Measurements from ENCODE around the gene GNPDA1. TPM values are rescaled to one million over a fixed set of nuclear protein-coding genes. Genes with fewer than 3 reads are reported as not detected.

The GNPDA1 gene
- total and polyA plus RNA-seq, 8 donors, result 4.1 to 15.5 (median 8.4) TPM

DNA sequence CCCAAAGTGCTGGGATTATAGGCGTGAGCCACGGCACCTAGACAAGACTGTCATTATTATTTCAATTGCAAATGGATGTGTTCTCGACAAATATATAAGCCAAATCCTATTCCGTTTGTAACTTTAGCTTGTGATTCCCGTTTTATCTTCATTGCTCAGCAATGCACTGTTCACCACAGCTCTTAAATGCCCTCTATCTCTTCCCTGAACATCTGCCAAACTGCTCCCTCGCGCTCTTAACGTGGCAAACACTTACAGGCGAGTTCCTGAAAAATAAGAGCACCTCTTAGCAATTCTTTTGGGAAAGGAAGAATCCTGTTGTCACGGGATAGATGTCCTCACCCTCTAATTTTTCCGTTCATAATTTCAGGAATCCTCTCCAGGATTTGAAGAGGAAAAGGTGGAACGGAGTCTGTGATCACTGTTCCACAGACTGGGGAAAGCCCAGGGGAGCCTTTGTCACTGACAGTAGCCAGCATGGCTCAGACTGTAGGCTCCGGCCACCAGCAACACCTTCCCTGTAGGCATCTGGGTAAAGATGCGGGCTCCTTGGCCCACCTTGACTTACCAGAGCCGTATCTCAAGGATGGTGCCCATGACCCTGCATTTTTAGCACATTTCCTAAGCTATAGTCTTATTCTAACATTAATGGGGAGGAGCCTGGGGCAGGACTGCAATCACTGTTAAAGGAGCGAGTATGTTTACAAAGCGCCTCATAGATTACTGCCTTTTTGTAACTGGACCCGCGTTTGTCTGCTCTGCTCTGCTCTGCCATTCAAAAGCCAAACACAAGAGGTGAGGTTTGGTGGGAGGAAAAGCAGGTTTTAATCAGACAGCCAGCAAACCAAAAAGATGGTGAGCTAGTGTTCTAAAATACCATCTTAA lies 20.2 kb upstream of the GNPDA1 start:
- H3K36me3 ChIP-seq, result no peaks in the 10 kb centered on the region

DNA sequence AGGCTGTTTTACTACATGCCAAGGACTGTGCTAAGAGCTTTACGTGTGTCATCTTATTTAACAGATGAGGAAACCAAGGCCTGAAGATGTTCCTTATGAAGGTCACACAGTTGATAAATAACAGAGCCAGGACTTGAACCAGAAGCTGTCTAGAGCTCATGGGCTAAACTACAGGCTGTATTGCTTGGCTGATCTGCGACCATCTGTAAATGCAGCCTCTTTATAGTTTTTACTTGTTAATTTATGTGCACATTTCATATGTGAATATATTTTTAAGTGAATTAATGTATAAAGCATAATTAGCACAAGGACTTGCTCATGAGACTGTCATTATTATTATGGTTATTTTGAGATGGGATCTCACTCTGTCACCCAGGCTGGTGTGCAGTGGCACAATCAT lies 19.3 kb upstream of the GNPDA1 start:
- intact Hi-C loops (cut with DNase I), result no loop called here
- Histone ChIP-seq H3K27ac (no peak overlapping the region), H3K4me3 (no peak overlapping the region), H3K36me3 (no peaks in the 10 kb centered on the region), H3K27me3 (no peaks in the 10 kb centered on the region), H3K9me3 (no peaks in the 10 kb centered on the region), H3K4me1 (no peaks in the 10 kb centered on the region)
- DNase-seq, result no peak
- WGBS, 2 donors, result 81 to 88% methylated on average over 2 of the region's 2 CpGs
- ATAC-seq, result no peak
- no peak for FAIRE-seq
- TF ChIP-seq, protein P1, sequence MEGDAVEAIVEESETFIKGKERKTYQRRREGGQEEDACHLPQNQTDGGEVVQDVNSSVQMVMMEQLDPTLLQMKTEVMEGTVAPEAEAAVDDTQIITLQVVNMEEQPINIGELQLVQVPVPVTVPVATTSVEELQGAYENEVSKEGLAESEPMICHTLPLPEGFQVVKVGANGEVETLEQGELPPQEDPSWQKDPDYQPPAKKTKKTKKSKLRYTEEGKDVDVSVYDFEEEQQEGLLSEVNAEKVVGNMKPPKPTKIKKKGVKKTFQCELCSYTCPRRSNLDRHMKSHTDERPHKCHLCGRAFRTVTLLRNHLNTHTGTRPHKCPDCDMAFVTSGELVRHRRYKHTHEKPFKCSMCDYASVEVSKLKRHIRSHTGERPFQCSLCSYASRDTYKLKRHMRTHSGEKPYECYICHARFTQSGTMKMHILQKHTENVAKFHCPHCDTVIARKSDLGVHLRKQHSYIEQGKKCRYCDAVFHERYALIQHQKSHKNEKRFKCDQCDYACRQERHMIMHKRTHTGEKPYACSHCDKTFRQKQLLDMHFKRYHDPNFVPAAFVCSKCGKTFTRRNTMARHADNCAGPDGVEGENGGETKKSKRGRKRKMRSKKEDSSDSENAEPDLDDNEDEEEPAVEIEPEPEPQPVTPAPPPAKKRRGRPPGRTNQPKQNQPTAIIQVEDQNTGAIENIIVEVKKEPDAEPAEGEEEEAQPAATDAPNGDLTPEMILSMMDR (IDR thresholded peaks at IDR 0.05), result no peak

More for the DNA sequence above, 20.2 kb upstream of the GNPDA1 start:
- intact Hi-C loops (cut with DNase I), result no loop called here
- Histone ChIP-seq H3K9me3 (no peaks in the 10 kb centered on the region), H3K4me1 (no peaks in the 10 kb centered on the region), H3K4me3 (no peak overlapping the region), H3K27ac (no peak overlapping the region), H3K27me3 (no peaks in the 10 kb centered on the region)
- 64 to 68% methylated on average over 19 of the region's 19 CpGs for WGBS, 2 donors
- FAIRE-seq, result no peak
- no peak for ATAC-seq
- TF ChIP-seq, protein P1 (IDR thresholded peaks at IDR 0.05), result no peak
- no peak for DNase-seq

DNA sequence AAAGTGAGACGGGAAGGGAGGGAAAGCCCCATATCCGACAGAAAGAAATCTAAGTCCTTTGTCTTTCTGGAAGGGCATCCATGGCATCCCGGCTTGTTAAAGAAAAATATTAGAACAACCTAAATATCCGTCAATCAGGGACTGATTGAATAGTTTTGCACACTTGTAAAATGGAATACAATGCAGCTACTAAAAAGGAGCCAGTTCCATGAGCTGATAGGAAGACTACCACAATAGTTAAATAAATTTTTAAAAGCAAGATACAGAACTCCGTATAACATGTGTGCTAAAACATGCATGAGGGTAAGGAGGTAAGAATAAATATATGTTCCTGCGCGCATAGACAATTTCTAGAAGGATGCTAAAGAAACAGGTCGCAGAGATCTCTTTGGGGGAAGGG lies 12.8 kb upstream of the GNPDA1 start:
- intact Hi-C loops (cut with DNase I), result no loop called here
- DNase-seq, result no peak
- WGBS, 2 donors, result 75 to 77% methylated on average over 8 of the region's 8 CpGs

DNA sequence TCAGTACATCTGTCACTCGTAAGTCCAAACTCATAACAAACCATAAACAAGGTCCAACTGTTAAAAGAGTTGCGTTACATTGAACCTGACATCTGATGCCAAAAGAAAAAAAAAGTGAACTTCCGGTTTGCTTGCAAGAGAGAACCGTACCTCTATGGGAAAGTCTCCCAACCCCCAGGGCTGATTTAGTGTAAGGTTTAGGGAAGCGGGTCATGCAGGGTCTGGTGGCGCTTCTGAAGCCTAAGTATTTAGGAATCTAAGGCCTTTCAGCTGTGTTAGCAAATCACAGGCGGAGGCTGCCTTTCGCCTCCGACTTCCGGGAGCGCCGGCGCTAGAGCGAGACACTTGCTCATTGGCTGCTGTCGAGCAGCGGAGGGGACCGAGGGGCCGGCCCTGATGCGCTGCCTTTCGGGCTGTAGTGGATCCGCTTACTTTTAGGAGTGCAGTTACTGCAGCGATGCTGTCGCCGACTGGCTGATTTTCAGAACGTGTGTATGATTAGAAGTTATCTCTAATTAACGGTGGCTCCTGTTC lies 12.0 kb upstream of the GNPDA1 start:
- peak; percentile 99 to 100 (median 100) for ATAC-seq
- FAIRE-seq, result peak; percentile 89
- H3K36me3 ChIP-seq, result no peaks in the 10 kb centered on the region
- TF ChIP-seq, protein P1 (IDR thresholded peaks at IDR 0.05), result no peak
- DNase-seq, result peak; percentile 70 to 89 (median 76)
- intact Hi-C loops (cut with DNase I), result no loop called here
- H3K27ac ChIP-seq, result peak overlapping the region; percentile 55 to 76 (median 63)
- H3K4me3 ChIP-seq, result peak overlapping the region; percentile 11 to 40 (median 34)
- H3K9me3 ChIP-seq, result no peaks in the 10 kb centered on the region
- WGBS, 2 donors, result 0 to 1% methylated on average over 26 of the region's 26 CpGs
- H3K27me3 ChIP-seq, result no peaks in the 10 kb centered on the region
- H3K4me1 ChIP-seq, result peaks cover 0 to 5% (median 0%) of the 10 kb centered on the region in 3 donors

More for the DNA sequence above, 12.8 kb upstream of the GNPDA1 start:
- TF ChIP-seq, protein P1 (IDR thresholded peaks at IDR 0.05), result no peak
- ATAC-seq, result no peak
- peaks cover 0 to 5% (median 0%) of the 10 kb centered on the region in 3 donors for H3K4me1 ChIP-seq
- H3K4me3 ChIP-seq, result no peak overlapping the region
- H3K27me3 ChIP-seq, result no peaks in the 10 kb centered on the region
- no peak for FAIRE-seq
- H3K27ac ChIP-seq, result no peak overlapping the region
- no peaks in the 10 kb centered on the region for H3K36me3 ChIP-seq
- no peaks in the 10 kb centered on the region for H3K9me3 ChIP-seq

DNA sequence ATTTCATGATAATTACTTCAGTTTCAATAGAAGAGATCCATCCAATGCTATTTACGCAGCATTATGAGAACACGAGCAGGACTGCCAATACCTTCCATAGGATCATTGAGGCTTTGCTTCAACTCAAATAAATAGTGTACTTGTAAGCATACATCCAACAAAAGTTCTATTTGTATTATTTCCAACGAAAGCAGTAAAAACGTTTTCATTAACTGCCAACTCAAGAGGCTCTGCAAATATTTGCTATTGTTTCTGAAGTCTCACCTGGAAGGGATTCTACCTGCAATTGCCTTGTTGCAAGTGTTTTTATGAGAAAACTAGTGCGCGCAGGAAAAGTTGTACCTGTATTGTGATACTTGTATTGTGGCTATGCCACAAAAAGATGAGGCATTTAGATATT lies 11.0 kb upstream of the GNPDA1 start:
- ATAC-seq (no peak), DNase-seq (no peak), FAIRE-seq (no peak)
- no peaks in the 10 kb centered on the region for H3K27me3 ChIP-seq
- WGBS, 2 donors, result 62 to 63% methylated on average over 6 of the region's 6 CpGs
- no peak overlapping the region for H3K4me3 ChIP-seq
- H3K4me1 ChIP-seq, result peaks cover 0 to 5% (median 0%) of the 10 kb centered on the region in 3 donors
- H3K27ac ChIP-seq, result no peak overlapping the region
- intact Hi-C loops (cut with DNase I), result no loop called here
- H3K9me3 ChIP-seq, result no peaks in the 10 kb centered on the region
- no peaks in the 10 kb centered on the region for H3K36me3 ChIP-seq
- TF ChIP-seq, protein P1 (IDR thresholded peaks at IDR 0.05), result no peak

Measured in pancreas (tissue), 10 donors.